Measurements from ENCODE around the gene ACSF3. TPM values are rescaled to one million over a fixed set of nuclear protein-coding genes. Genes with fewer than 3 reads are reported as not detected.

The ACSF3 gene
- polyA plus RNA-seq, 1 donor from 2014 or later = 20.8 TPM

- no peaks in the 10 kb centered on the region for H3K9me2 ChIP-seq (ENCODE audit: insufficient read depth, low read length)
- H3F3A ChIP-seq (ENCODE audit: insufficient read depth, low read length, poor library complexity, severe bottlenecking) = no peaks in the 10 kb centered on the region
- no peak overlapping the region for H3K9ac ChIP-seq (ENCODE audit: low read length)
- no peak overlapping the region for H3K4me3 ChIP-seq (ENCODE audit: low read length)
- TF ChIP-seq POLR2AphosphoS5 (IDR thresholded peaks at IDR 0.05) (no peak), MXI1 (conservative IDR thresholded peaks at IDR 0.05; ENCODE audit: poor library complexity, severe bottlenecking) (no peak), CTCF (IDR thresholded peaks at IDR 0.05; ENCODE audit: poor library complexity, severe bottlenecking) (no peak), SMC3 (conservative IDR thresholded peaks at IDR 0.05; ENCODE audit: poor library complexity) (no peak), EP300 (conservative IDR thresholded peaks at IDR 0.05; ENCODE audit: poor library complexity, severe bottlenecking) (no peak), EZH2 (IDR thresholded peaks at IDR 0.05; ENCODE audit: borderline replicate concordance, insufficient read depth, low read length, poor library complexity, severe bottlenecking) (no peak)
- H3K9me3 ChIP-seq (ENCODE audit: low read length) = no peaks in the 10 kb centered on the region
- H3K4me2 ChIP-seq (ENCODE audit: low read length) = no peak overlapping the region
- H3K27ac ChIP-seq (ENCODE audit: low read length) = no peak overlapping the region
- H3K27me3 ChIP-seq (ENCODE audit: insufficient read depth, low read depth, low read length) = peaks cover 21% of the 10 kb centered on the region
- H4K20me1 ChIP-seq (ENCODE audit: insufficient read depth) = no peaks in the 10 kb centered on the region
- no peaks in the 10 kb centered on the region for H3K36me3 ChIP-seq (ENCODE audit: insufficient read depth, low read length)
- no peak overlapping the region for H2AFZ ChIP-seq (ENCODE audit: low read depth, low read length)
- H3K79me2 ChIP-seq (replicated peaks; ENCODE audit: insufficient read depth, low read length) = no peaks in the 10 kb centered on the region
Measured at GRCh38 chr16:89189358-89190025, 95.8 kb downstream of the ACSF3 start.

GRCh38 chr16:89190150-89190958, 96.7 kb downstream of the ACSF3 start:
- Histone ChIP-seq H3K36me3 (ENCODE audit: insufficient read depth, low read length) (no peaks in the 10 kb centered on the region), H4K20me1 (ENCODE audit: insufficient read depth) (no peaks in the 10 kb centered on the region), H3K79me2 (replicated peaks; ENCODE audit: insufficient read depth, low read length) (no peaks in the 10 kb centered on the region), H3K4me3 (ENCODE audit: low read length) (no peak overlapping the region), H2AFZ (ENCODE audit: low read depth, low read length) (no peak overlapping the region), H3K9me3 (ENCODE audit: low read length) (no peaks in the 10 kb centered on the region), H3K4me2 (ENCODE audit: low read length) (no peak overlapping the region), H3K9ac (ENCODE audit: low read length) (no peak overlapping the region), H3K27me3 (ENCODE audit: insufficient read depth, low read depth, low read length) (peaks cover 21% of the 10 kb centered on the region), H3K9me2 (ENCODE audit: insufficient read depth, low read length) (no peaks in the 10 kb centered on the region), H3K27ac (ENCODE audit: low read length) (no peak overlapping the region), H3F3A (ENCODE audit: insufficient read depth, low read length, poor library complexity, severe bottlenecking) (no peaks in the 10 kb centered on the region)
- TF ChIP-seq TAF1 (IDR thresholded peaks at IDR 0.05; ENCODE audit: low read depth) = no peak
- no peak for TF ChIP-seq MXI1 (conservative IDR thresholded peaks at IDR 0.05; ENCODE audit: poor library complexity, severe bottlenecking)
- no peak for TF ChIP-seq EZH2 (IDR thresholded peaks at IDR 0.05; ENCODE audit: borderline replicate concordance, insufficient read depth, low read length, poor library complexity, severe bottlenecking)
- TF ChIP-seq POLR2AphosphoS5 (IDR thresholded peaks at IDR 0.05) = no peak
- no peak for TF ChIP-seq EP300 (conservative IDR thresholded peaks at IDR 0.05; ENCODE audit: poor library complexity, severe bottlenecking)
- no peak for TF ChIP-seq CTCF (IDR thresholded peaks at IDR 0.05; ENCODE audit: poor library complexity, severe bottlenecking)
- no peak for TF ChIP-seq RAD21 (conservative IDR thresholded peaks at IDR 0.05)
- no peak for TF ChIP-seq REST (IDR thresholded peaks at IDR 0.05; ENCODE audit: borderline replicate concordance)
- TF ChIP-seq SMC3 (conservative IDR thresholded peaks at IDR 0.05; ENCODE audit: poor library complexity) = no peak

Data from neural cell (in vitro differentiated cells).